Trophoblast cell (in vitro differentiated cells and primary cell): ENCODE measurements around the gene ZBTB16.

Experiments used
- DNase-seq, 2 donors: peaks; one replicate each; pipeline ENCODE4 v3.0.0-alpha.2; 2016
- H2AFZ ChIP-seq: 2 replicates; pipeline ENCODE4 v1.6.1; 2013; ENCODE audit warnings: low read length, moderate library complexity, mild to moderate bottlenecking; ENCODE audit not compliant: insufficient read depth, poor library complexity
- H2AK5ac ChIP-seq: 2 replicates; pipeline ENCODE4 v1.6.1; 2013; ENCODE audit warnings: mild to moderate bottlenecking, low read length
- H2BK120ac ChIP-seq: 2 replicates; pipeline ENCODE4 v1.6.1; 2013; ENCODE audit warnings: low read length, mild to moderate bottlenecking, moderate library complexity; ENCODE audit not compliant: insufficient read depth, poor library complexity
- H2BK12ac ChIP-seq: 2 replicates; pipeline ENCODE4 v1.6.1; 2013; ENCODE audit warnings: mild to moderate bottlenecking, low read length, moderate library complexity
- H2BK5ac ChIP-seq: 2 replicates; pipeline ENCODE4 v1.6.1; 2013; ENCODE audit warnings: low read length, low read depth, moderate library complexity, mild to moderate bottlenecking; ENCODE audit not compliant: poor library complexity
- H3K14ac ChIP-seq: 2 replicates; pipeline ENCODE4 v1.6.1; 2013; ENCODE audit warnings: mild to moderate bottlenecking, low read length
- H3K18ac ChIP-seq: 2 replicates; pipeline ENCODE4 v1.6.1; 2013; ENCODE audit warnings: mild to moderate bottlenecking, low read length
- H3K23ac ChIP-seq: 2 replicates; pipeline ENCODE4 v1.6.1; 2013; ENCODE audit warnings: low read length
- H3K27ac ChIP-seq: 2 replicates; pipeline ENCODE4 v1.5.1; 2013; ENCODE audit warnings: low read depth, mild to moderate bottlenecking, inconsistent platforms, low read length, moderate library complexity
- H3K27me3 ChIP-seq: 2 replicates; pipeline ENCODE4 v1.6.1; 2013; ENCODE audit warnings: inconsistent platforms, mild to moderate bottlenecking, low read length, moderate library complexity; ENCODE audit not compliant: insufficient read depth
- H3K36me3 ChIP-seq, 2 experiments: 1 replicate in 1 of 2; 2 replicates in 1 of 2; pipeline ENCODE4 v1.6.1; 2013; ENCODE audit warnings: low read length in 2 of 2, mild to moderate bottlenecking in 2 of 2, moderate library complexity in 1 of 2; ENCODE audit not compliant: insufficient read depth in 2 of 2, control insufficient read depth in 1 of 2
- H3K4ac ChIP-seq: 2 replicates; pipeline ENCODE4 v1.6.1; 2013; ENCODE audit warnings: low read depth, mild to moderate bottlenecking, low read length, moderate library complexity
- H3K4me1 ChIP-seq, 2 experiments: 1 replicate in 1 of 2; 2 replicates in 1 of 2; pipeline ENCODE4 v1.6.1; 2013; ENCODE audit warnings: low read length in 2 of 2, mild to moderate bottlenecking in 2 of 2, moderate library complexity in 1 of 2; ENCODE audit not compliant: insufficient read depth in 2 of 2, control insufficient read depth in 1 of 2
- H3K4me2 ChIP-seq: 2 replicates; pipeline ENCODE4 v1.6.1; 2013; ENCODE audit warnings: inconsistent platforms, mild to moderate bottlenecking, low read length, moderate library complexity
- H3K4me3 ChIP-seq: 2 replicates; pipeline ENCODE4 v1.5.1; 2013; ENCODE audit warnings: mild to moderate bottlenecking, low read depth, low read length, inconsistent platforms
- H3K79me1 ChIP-seq: one replicate; pipeline ENCODE4 v1.6.1; 2013; ENCODE audit warnings: low read length
- H3K79me2 ChIP-seq: 2 replicates; pipeline ENCODE4 v1.6.1; 2013; ENCODE audit warnings: low read length, mild to moderate bottlenecking; ENCODE audit not compliant: control insufficient read depth, insufficient read depth, poor library complexity
- H3K9ac ChIP-seq: 2 replicates; pipeline ENCODE4 v1.6.1; 2013; ENCODE audit warnings: mild to moderate bottlenecking, low read length
- H3K9me3 ChIP-seq: 2 replicates; pipeline ENCODE4 v1.6.1; 2013; ENCODE audit warnings: low read depth, mild to moderate bottlenecking, control low read depth, inconsistent platforms, low read length; ENCODE audit not compliant: insufficient read depth
- H4K12ac ChIP-seq: 2 replicates; pipeline ENCODE4 v1.6.1; 2013; ENCODE audit warnings: low read depth, mild to moderate bottlenecking, low read length, moderate library complexity
- H4K8ac ChIP-seq: 2 replicates; pipeline ENCODE4 v1.6.1; 2013; ENCODE audit warnings: low read depth, mild to moderate bottlenecking, low read length, moderate library complexity
- H4K91ac ChIP-seq: one replicate; pipeline ENCODE4 v1.6.1; 2013; ENCODE audit warnings: low read depth, mild to moderate bottlenecking, low read length, moderate library complexity
- WGBS: extraction: QIAGEN DNeasy Blood & Tissue Kit; methylation state at CpG from one replicate; pipeline ENCODE4 v1.1.7; 2013; ENCODE audit warnings: missing lambda C conversion rate; ENCODE audit not compliant: insufficient read length, insufficient coverage; ENCODE audit errors: extremely low coverage; 5-methylcytosine and 5-hydroxymethylcytosine counted together

Gene ZBTB16

GRCh38 chr11:114201219-114201618 is 141.7 kb downstream of the ZBTB16 start:
- no CpG with 5 or more reads among the region's 8 CpGs for WGBS
- Histone ChIP-seq H3K36me3 (no peaks in the 10 kb centered on the region), H2AK5ac (no peak overlapping the region), H3K79me2 (no peaks in the 10 kb centered on the region), H3K4me1 (peaks cover 3 to 5% of the 10 kb centered on the region in 2 experiments), H3K79me1 (peaks cover 1% of the 10 kb centered on the region), H3K4me2 (no peak overlapping the region), H4K12ac (no peak overlapping the region), H3K9ac (no peak overlapping the region), H3K18ac (no peak overlapping the region), H3K23ac (no peak overlapping the region), H4K91ac (no peak overlapping the region), H3K14ac (no peak overlapping the region), H3K27ac (no peak overlapping the region), H2AFZ (no peak overlapping the region), H3K9me3 (no peaks in the 10 kb centered on the region), H3K27me3 (no peaks in the 10 kb centered on the region), H4K8ac (no peak overlapping the region), H3K4me3 (no peak overlapping the region), H3K4ac (no peak overlapping the region), H2BK120ac (no peak overlapping the region), H2BK5ac (no peak overlapping the region), H2BK12ac (no peak overlapping the region)
- no peak for DNase-seq

DNA sequence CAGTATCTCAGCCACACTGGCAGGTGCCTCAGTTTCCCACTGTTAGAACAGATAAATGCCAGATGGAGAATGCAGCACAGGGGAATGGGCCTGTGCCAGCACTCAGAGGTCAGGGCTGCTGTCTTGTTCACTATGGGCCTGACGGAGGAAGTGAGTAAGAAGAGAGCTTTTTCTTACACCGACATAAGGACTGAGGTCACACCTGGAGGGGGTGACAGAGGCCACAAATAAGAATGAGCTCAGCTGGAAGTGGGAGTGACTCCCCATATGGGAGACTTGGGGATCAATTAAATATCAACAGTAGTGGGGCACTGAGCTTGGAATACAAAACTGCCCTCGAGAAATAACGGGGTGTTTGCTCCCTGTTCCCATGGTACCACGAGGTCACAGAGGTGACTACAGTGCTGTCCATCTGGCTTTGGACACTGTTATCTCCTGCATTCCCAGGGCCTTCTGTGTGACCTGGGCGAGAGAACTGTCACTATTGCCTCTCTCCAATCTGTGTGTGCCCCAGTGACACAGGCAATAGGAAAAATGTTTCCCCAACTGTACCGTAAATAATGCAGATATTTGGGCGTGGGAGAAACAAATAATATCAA is 142.6 kb downstream of the ZBTB16 start:
- Histone ChIP-seq H2BK5ac (no peak overlapping the region), H3K4me1 (peaks cover 1 to 2% of the 10 kb centered on the region in 2 experiments), H3K4me2 (no peak overlapping the region), H2BK120ac (no peak overlapping the region), H3K9me3 (no peaks in the 10 kb centered on the region), H3K27ac (no peak overlapping the region), H3K79me1 (peaks cover 1% of the 10 kb centered on the region), H3K79me2 (no peaks in the 10 kb centered on the region), H4K91ac (no peak overlapping the region), H2AK5ac (no peak overlapping the region), H4K8ac (no peak overlapping the region), H3K27me3 (no peaks in the 10 kb centered on the region), H3K4ac (no peak overlapping the region), H2AFZ (no peak overlapping the region), H4K12ac (no peak overlapping the region), H3K36me3 (no peaks in the 10 kb centered on the region), H3K18ac (no peak overlapping the region), H3K4me3 (no peak overlapping the region), H3K23ac (no peak overlapping the region), H3K9ac (no peak overlapping the region), H3K14ac (no peak overlapping the region), H2BK12ac (no peak overlapping the region)
- DNase-seq: no peak
- no CpG with 5 or more reads among the region's 8 CpGs for WGBS

DNA sequence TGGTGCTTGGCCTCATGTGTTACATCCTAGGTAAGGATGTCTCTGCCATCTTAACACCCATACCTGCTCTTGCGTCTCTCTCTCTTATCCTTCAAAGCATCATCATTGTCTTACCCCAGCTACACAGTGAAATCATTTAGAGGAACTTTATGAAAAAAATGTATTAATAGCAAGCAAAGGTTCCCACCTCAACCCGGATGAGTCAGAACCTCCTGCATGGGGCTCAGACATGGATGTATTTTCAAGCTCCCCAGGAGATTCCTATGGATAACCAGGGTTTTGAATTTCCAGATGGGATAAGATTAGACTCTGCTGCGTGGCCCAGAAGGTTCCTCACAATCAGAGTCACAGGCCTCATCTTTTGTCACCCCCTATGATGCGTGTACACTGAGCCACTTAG is 147.6 kb downstream of the ZBTB16 start:
- Histone ChIP-seq H3K9me3 (no peaks in the 10 kb centered on the region), H2AK5ac (no peak overlapping the region), H4K12ac (no peak overlapping the region), H3K79me2 (no peaks in the 10 kb centered on the region), H4K8ac (no peak overlapping the region), H3K4me2 (no peak overlapping the region), H3K4me1 (peaks cover 15 to 16% of the 10 kb centered on the region in 2 experiments), H4K91ac (peak overlapping the region; percentile 18), H3K36me3 (no peaks in the 10 kb centered on the region), H2BK12ac (no peak overlapping the region), H2AFZ (no peak overlapping the region), H3K4me3 (no peak overlapping the region), H3K27me3 (no peaks in the 10 kb centered on the region), H3K14ac (no peak overlapping the region), H2BK5ac (no peak overlapping the region), H2BK120ac (no peak overlapping the region), H3K4ac (no peak overlapping the region), H3K23ac (no peak overlapping the region), H3K79me1 (peaks cover 3% of the 10 kb centered on the region), H3K27ac (no peak overlapping the region), H3K18ac (no peak overlapping the region), H3K9ac (no peak overlapping the region)
- no peak for DNase-seq
- WGBS: no CpG with 5 or more reads among the region's 4 CpGs

GRCh38 chr11:114208377-114208776 is 148.9 kb downstream of the ZBTB16 start:
- Histone ChIP-seq H3K27me3 (no peaks in the 10 kb centered on the region), H3K9ac (no peak overlapping the region), H2BK120ac (no peak overlapping the region), H3K18ac (no peak overlapping the region), H3K4me3 (no peak overlapping the region), H2AK5ac (no peak overlapping the region), H3K4ac (no peak overlapping the region), H3K23ac (no peak overlapping the region), H3K9me3 (no peaks in the 10 kb centered on the region), H4K12ac (no peak overlapping the region), H3K79me2 (no peaks in the 10 kb centered on the region), H2BK5ac (no peak overlapping the region), H2BK12ac (no peak overlapping the region), H3K4me1 (peaks cover 22 to 24% of the 10 kb centered on the region in 2 experiments), H3K79me1 (peaks cover 8% of the 10 kb centered on the region), H3K14ac (no peak overlapping the region), H3K4me2 (no peak overlapping the region), H4K91ac (no peak overlapping the region), H3K36me3 (no peaks in the 10 kb centered on the region), H4K8ac (no peak overlapping the region), H3K27ac (no peak overlapping the region), H2AFZ (no peak overlapping the region)
- DNase-seq: no peak
- WGBS: no CpG with 5 or more reads among the region's 2 CpGs
